ENCODE measurements around the gene SLC6A5. TPM values are rescaled to one million over a fixed set of nuclear protein-coding genes. Genes with fewer than 3 reads are reported as not detected.

The SLC6A5 gene
- total RNA-seq, 2 experiments from 2014 or later, result not detected

GRCh38 chr11:20634044-20634443 is 34.6 kb downstream of the SLC6A5 start:
- CTCF ChIA-PET, result no interaction called here
- H3K9me3 ChIP-seq (ENCODE audit: control insufficient read depth in 1 of 2, insufficient read depth in 1 of 2, low read length in 2 of 2), result no peaks in the 10 kb centered on the region
- peaks cover 0 to 4% of the 10 kb centered on the region in 2 experiments for H3K27me3 ChIP-seq (ENCODE audit: control insufficient read depth in 1 of 2, insufficient read depth in 2 of 2, low read length in 2 of 2)
- no peak for DNase-seq
- Mint-ChIP-seq H3K36me3 (ENCODE audit: low read depth) (no peaks in the 10 kb centered on the region), H3K4me1 (ENCODE audit: low read depth) (no peaks in the 10 kb centered on the region), H3K27me3 (peaks cover 22% of the 10 kb centered on the region), H3K4me3 (no peak overlapping the region), H3K9me3 (peaks cover 4% of the 10 kb centered on the region), H3K27ac (no peak overlapping the region)
- no peak overlapping the region for H3K27ac ChIP-seq (ENCODE audit: low read depth in 1 of 2, low read length in 2 of 2)
- intact Hi-C loops (cut with DNase I, micrococcal nuclease), result no loop called here
- no peaks in the 10 kb centered on the region for H3K36me3 ChIP-seq (ENCODE audit: insufficient read depth, low read length)
- H3K4me1 ChIP-seq (ENCODE audit: insufficient read depth, low read length), result no peaks in the 10 kb centered on the region
- no peak for ATAC-seq (ENCODE audit: poor library complexity)
- no peak overlapping the region for H3K4me3 ChIP-seq (ENCODE audit: low read length)
- POLR2A ChIA-PET, result no interaction called here
- no peak for TF ChIP-seq CTCF (IDR thresholded peaks at IDR 0.05)

GRCh38 chr11:20634781-20635180 is 35.4 kb downstream of the SLC6A5 start:
- H3K27ac ChIP-seq (ENCODE audit: low read depth in 1 of 2, low read length in 2 of 2), result no peak overlapping the region
- H3K36me3 Mint-ChIP-seq (ENCODE audit: low read depth), result no peaks in the 10 kb centered on the region
- H3K9me3 Mint-ChIP-seq, result peaks cover 2% of the 10 kb centered on the region
- H3K9me3 ChIP-seq (ENCODE audit: control insufficient read depth in 1 of 2, insufficient read depth in 1 of 2, low read length in 2 of 2), result no peaks in the 10 kb centered on the region
- no peak for ATAC-seq (ENCODE audit: poor library complexity)
- H3K4me3 ChIP-seq (ENCODE audit: low read length), result no peak overlapping the region
- H3K4me1 Mint-ChIP-seq (ENCODE audit: low read depth), result no peaks in the 10 kb centered on the region
- H3K36me3 ChIP-seq (ENCODE audit: insufficient read depth, low read length), result no peaks in the 10 kb centered on the region
- H3K4me3 Mint-ChIP-seq, result no peak overlapping the region
- no peaks in the 10 kb centered on the region for H3K4me1 ChIP-seq (ENCODE audit: insufficient read depth, low read length)
- H3K27ac Mint-ChIP-seq, result no peak overlapping the region
- CTCF ChIA-PET, result no interaction called here
- peaks cover 0 to 4% of the 10 kb centered on the region in 2 experiments for H3K27me3 ChIP-seq (ENCODE audit: control insufficient read depth in 1 of 2, insufficient read depth in 2 of 2, low read length in 2 of 2)
- peaks cover 22% of the 10 kb centered on the region for H3K27me3 Mint-ChIP-seq
- no peak for DNase-seq
- intact Hi-C loops (cut with DNase I, micrococcal nuclease), result no loop called here
- TF ChIP-seq CTCF (IDR thresholded peaks at IDR 0.05), result no peak
- POLR2A ChIA-PET, result no interaction called here

- Histone ChIP-seq H3K4me3 (ENCODE audit: low read length) (no peak overlapping the region), H3K27me3 (ENCODE audit: control insufficient read depth in 1 of 2, insufficient read depth in 2 of 2, low read length in 2 of 2) (peaks cover 0 to 4% of the 10 kb centered on the region in 2 experiments), H3K4me1 (ENCODE audit: insufficient read depth, low read length) (no peaks in the 10 kb centered on the region), H3K36me3 (ENCODE audit: insufficient read depth, low read length) (no peaks in the 10 kb centered on the region), H3K9me3 (ENCODE audit: control insufficient read depth in 1 of 2, insufficient read depth in 1 of 2, low read length in 2 of 2) (no peaks in the 10 kb centered on the region), H3K27ac (ENCODE audit: low read depth in 1 of 2, low read length in 2 of 2) (no peak overlapping the region)
- Mint-ChIP-seq H3K4me3 (no peak overlapping the region), H3K27me3 (peaks cover 25% of the 10 kb centered on the region), H3K36me3 (ENCODE audit: low read depth) (no peaks in the 10 kb centered on the region), H3K4me1 (ENCODE audit: low read depth) (no peaks in the 10 kb centered on the region), H3K27ac (no peak overlapping the region), H3K9me3 (no peaks in the 10 kb centered on the region)
- CTCF ChIA-PET, result no interaction called here
- no peak for ATAC-seq (ENCODE audit: poor library complexity)
- intact Hi-C loops (cut with DNase I, micrococcal nuclease), result no loop called here
- POLR2A ChIA-PET, result no interaction called here
- TF ChIP-seq CTCF (IDR thresholded peaks at IDR 0.05), result no peak
- no peak for DNase-seq
Observed at GRCh38 chr11:20638074-20638473, 38.7 kb downstream of the SLC6A5 start.
